GM12865 (cell line): Measurements from ENCODE around the gene FAM229A.
A peak's percentile ranks its signal among the peaks of the same experiment; 100 is the strongest.

ENCODE experiments used
- DNase-seq: peaks from one replicate; pipeline ENCODE4 v3.0.0; 2010; ENCODE audit warnings: low read depth
- H3K4me3 ChIP-seq: 2 replicates; pipeline ENCODE4 v1.5.1; 2011; ENCODE audit warnings: mild to moderate bottlenecking, low read depth, low read length, control low read depth
- TF ChIP-seq, protein P1 (sequence below): IDR thresholded peaks from 2 replicates; pipeline ENCODE4 v1.5.1; 2011; ENCODE audit warnings: low read length, control low read depth, low read depth, inconsistent platforms; ENCODE audit not compliant: insufficient read depth; ENCODE audit errors: missing control alignments

FAM229A gene

DNA sequence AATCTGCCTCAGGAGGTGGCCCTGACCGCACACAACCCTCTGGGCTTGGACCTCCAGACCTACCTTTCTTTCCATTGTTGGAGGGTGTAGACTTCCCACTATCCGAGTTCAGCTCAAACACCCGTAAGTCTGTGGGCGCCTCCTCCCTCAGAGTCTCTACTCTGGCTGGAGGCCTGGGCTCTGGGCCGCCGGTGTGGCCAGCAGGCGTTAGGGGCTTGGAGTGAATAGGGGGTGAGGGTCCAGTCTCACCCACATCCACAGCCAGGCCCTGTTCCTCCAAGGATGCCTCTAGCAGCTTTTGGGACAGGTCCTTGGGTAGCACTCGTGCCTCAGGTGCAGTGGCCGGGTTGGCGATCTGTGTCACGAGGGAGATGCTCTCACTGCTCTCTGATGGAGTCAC is 13.9 kb upstream of the FAM229A start:
- DNase-seq = no peak
- H3K4me3 ChIP-seq = no peak overlapping the region
- TF ChIP-seq, protein P1, sequence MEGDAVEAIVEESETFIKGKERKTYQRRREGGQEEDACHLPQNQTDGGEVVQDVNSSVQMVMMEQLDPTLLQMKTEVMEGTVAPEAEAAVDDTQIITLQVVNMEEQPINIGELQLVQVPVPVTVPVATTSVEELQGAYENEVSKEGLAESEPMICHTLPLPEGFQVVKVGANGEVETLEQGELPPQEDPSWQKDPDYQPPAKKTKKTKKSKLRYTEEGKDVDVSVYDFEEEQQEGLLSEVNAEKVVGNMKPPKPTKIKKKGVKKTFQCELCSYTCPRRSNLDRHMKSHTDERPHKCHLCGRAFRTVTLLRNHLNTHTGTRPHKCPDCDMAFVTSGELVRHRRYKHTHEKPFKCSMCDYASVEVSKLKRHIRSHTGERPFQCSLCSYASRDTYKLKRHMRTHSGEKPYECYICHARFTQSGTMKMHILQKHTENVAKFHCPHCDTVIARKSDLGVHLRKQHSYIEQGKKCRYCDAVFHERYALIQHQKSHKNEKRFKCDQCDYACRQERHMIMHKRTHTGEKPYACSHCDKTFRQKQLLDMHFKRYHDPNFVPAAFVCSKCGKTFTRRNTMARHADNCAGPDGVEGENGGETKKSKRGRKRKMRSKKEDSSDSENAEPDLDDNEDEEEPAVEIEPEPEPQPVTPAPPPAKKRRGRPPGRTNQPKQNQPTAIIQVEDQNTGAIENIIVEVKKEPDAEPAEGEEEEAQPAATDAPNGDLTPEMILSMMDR = no peak

DNA sequence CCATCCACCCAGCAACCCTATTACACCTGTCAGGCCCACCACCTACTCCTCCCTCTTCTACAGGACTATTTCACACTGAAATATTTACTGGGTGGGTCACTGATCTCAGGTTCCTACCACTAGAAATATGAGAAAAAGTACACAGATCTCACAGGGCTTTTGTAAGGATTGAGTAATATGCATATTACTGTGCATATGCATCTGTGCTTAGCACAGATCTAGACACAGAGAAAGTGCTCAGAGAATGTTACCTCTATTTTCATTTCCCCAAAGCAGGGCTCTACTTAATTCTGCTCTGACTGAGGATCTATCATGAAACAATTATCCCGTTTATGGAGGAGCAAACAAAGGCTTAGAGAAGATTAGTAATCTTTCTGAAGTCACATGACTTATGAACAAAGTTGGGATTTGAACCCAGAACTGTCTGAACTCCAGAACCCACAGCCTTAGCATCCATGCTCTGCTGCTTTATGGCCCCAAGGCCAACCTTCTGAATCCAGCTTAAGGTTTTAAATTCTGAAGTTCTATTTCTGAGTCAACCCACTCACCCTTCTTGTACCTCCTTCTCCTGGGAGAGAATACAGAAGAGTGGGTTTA is 11.8 kb upstream of the FAM229A start:
- TF ChIP-seq, protein P1 = no peak
- no peak overlapping the region for H3K4me3 ChIP-seq
- no peak for DNase-seq

DNA sequence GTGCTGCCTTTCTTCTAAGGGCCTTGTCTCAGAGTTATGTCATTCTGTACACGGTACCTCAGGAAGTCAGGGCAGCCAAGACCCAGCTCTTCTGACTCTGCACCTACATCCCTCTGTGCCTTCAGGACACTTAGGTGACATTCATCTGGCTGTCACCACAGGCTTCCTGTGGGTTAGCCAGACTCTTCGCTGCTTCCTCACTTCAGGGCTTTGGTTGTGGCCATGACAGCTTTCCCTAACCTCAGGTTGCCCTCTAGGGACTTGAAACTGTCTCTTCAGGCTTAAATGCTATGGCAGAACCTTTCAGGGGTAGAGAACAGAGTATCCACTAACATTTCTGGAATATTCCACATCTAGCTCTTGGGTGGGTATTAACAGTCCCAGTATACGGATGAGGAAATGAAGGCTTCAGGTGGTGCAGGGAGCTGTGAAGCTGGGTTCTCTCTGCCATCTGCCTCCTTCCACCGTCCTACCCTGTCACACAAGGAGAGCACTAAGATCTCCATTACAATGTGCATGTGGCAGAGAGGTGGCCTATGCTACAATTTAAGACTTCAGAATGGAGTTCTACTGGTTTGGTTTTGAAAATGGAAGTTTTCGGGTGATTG is 10.0 kb upstream of the FAM229A start:
- peak; percentile 75 for DNase-seq
- no peak overlapping the region for H3K4me3 ChIP-seq
- TF ChIP-seq, protein P1 = no peak

DNA sequence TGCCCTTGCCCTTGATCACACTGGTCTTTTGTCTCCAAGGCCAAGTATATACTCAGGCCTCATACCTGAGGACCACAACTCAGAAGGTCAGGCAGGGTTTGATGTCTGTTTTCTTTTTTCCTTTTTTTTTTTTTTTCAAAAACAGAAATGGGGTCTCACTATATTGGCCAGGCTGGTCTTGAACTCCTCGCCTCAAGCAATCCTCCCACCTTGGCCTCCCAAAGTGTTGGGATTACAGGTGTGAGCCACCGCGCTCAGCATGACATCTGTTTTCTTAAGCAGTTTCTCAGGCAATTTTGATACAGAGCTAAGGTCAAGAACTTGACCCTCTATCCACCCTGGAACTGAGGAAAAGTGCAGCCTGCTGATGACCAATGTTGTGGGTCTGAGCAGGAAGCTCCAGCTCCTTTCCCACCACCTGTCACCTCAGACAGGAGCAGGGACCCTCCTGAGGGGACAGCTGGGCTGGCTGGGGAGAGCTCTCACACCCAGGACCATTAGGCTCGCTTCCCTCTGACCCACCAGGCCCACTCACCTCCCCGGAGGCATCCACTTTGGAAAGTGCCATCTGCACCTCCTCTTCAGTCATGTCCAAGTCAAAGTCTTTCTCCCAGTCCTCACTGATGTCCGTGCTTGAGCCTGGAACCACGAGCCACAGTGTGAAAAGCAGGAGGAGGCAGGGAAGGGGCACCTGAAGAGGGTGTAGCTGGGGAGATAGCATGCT is 5.8 kb upstream of the FAM229A start:
- H3K4me3 ChIP-seq = no peak overlapping the region
- TF ChIP-seq, protein P1 = no peak

DNA sequence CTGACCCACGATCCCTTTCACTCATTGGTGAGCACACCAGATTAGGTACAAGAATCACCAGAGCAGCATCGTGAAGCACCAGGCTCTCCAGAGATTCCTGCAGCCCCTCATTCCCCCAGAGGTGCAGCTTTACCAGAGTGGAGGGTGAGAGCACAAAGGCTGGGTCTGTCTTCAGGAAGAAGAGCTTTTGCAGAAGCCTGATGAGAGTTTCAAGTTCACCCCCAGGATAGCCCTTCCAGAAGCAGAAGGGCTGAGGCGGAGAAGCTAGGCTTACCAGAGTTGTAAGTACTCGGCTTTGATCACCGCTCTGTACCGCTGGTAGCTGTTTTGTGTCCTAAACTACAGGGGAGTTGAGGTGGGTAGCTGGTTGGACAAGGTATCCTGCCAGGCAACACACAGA is 3.2 kb upstream of the FAM229A start:
- H3K4me3 ChIP-seq = no peak overlapping the region
- DNase-seq = no peak
- TF ChIP-seq, protein P1 = no peak

More for the DNA sequence above, 5.8 kb upstream of the FAM229A start:
- DNase-seq = no peak

DNA sequence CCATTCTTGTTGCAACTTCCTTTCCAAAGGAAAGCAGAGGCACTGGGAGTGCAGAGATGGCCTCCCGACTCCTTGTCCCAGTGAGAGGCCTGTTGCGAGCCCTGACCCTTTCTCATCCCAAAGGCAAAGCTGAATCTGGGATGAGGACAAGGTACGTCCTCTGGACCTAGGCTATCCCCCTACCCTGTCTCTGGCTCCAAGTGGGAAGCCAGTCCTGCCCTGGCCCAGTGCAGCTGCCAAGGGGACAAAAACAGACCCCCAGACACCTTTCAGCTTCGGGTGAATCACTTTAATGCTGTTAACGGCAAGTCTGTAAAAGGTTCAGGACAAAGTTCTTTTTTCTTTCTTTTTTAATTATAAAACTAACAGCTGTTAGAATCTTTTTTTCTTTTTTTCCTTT is 2.6 kb upstream of the FAM229A start:
- DNase-seq = no peak
- TF ChIP-seq, protein P1 = no peak
- no peak overlapping the region for H3K4me3 ChIP-seq
